Transverse colon (tissue), 4 donors: ENCODE results near the gene MZF1.

Experiments
- CTCF ChIP-seq, 5 experiments: fragments of 200-600 bp in 3 of 5; fragments of 450-650 bp in 2 of 5; sonication (generic) in 3 of 5; IDR thresholded peaks; 1 replicate in 2 of 5; 2 replicates in 3 of 5; pipeline ENCODE4 v1.5.1; 2016 to 2017; ENCODE audit warnings: antibody characterized with exemption in 5 of 5, inconsistent platforms in 3 of 5, mild to moderate bottlenecking in 2 of 5, moderate library complexity in 1 of 5
- EP300 ChIP-seq: sonication (generic); formaldehyde crosslinking; IDR thresholded peaks from one replicate; pipeline ENCODE4 v1.6.1; 2017; ENCODE audit warnings: antibody characterized with exemption, low read depth
- POLR2A ChIP-seq: fragments of 450-650 bp; IDR thresholded peaks from one replicate; pipeline ENCODE4 v1.6.1; 2016; ENCODE audit warnings: antibody characterized with exemption, mild to moderate bottlenecking, moderate library complexity
- POLR2AphosphoS5 ChIP-seq, 3 donors: sonication (generic); formaldehyde crosslinking; IDR thresholded peaks; one replicate each; pipeline ENCODE4 v1.6.1; 2016; ENCODE audit warnings: antibody characterized with exemption in 3 of 3

- TF ChIP-seq CTCF (IDR thresholded peaks at IDR 0.05): no peak
- TF ChIP-seq POLR2AphosphoS5 (IDR thresholded peaks at IDR 0.05): no peak
- no peak for TF ChIP-seq EP300
- TF ChIP-seq POLR2A: no peak
Observed at GRCh38 chr19:58566989-58567388, 6.1 kb downstream of the MZF1 start.
